HEK293 (cell line): ENCODE measurements around the gene HIBCH.

Source experiments
- SP2 ChIP-seq: fragments of 450-650 bp; formaldehyde crosslinking; IDR thresholded peaks from 2 replicates; pipeline ENCODE4 v1.5.1; 2016; ENCODE audit warnings: missing biosample characterization, missing genetic modification characterization
- YY1 ChIP-seq: fragments of 450-650 bp; formaldehyde crosslinking; IDR thresholded peaks from 2 replicates; pipeline ENCODE4 v1.5.1; 2018; ENCODE audit warnings: missing biosample characterization, missing genetic modification characterization
- ZNF24 ChIP-seq: fragments of 450-650 bp; formaldehyde crosslinking; IDR thresholded peaks from 2 replicates; pipeline ENCODE4 v1.5.1; 2016; ENCODE audit warnings: missing biosample characterization, missing genetic modification characterization
- TF ChIP-seq, protein P1 (sequence below): fragments of 450-650 bp; formaldehyde crosslinking; IDR thresholded peaks from 2 replicates; pipeline ENCODE4 v1.5.1; 2016; ENCODE audit warnings: missing biosample characterization, missing genetic modification characterization

DNA sequence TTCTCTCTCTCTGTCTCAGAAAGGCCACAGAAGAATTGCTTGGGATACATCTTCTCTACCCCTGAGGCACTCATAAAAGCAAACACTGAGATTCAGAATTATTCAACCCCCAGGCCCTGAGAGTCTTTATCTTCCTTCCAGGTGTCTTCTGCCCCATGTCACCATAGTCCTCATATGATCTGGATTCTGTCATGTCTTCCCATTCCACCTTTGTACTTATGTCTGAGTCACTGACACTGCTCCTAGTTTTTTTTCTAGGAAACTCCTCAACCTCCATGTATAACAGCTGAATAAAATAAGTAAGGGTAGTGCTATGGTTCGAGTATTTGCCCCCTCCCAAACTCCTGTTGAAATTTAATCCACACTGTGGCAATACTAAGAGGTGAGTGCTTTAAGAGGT lies 11.6 kb downstream of the HIBCH start:
- TF ChIP-seq, protein P1, sequence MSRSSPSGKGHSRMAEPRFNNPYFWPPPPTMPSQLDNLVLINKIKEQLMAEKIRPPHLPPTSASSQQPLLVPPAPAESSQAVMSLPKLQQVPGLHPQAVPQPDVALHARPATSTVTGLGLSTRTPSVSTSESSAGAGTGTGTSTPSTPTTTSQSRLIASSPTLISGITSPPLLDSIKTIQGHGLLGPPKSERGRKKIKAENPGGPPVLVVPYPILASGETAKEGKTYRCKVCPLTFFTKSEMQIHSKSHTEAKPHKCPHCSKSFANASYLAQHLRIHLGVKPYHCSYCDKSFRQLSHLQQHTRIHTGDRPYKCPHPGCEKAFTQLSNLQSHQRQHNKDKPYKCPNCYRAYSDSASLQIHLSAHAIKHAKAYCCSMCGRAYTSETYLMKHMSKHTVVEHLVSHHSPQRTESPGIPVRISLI: no peak
- TF ChIP-seq YY1 (tag by site-specific recombination): no peak
- TF ChIP-seq SP2 (tag by site-specific recombination): no peak
- TF ChIP-seq ZNF24 (tag by site-specific recombination): no peak
